ENCODE results near the gene BCL11A. TPM values are rescaled to one million over a fixed set of nuclear protein-coding genes. Genes with fewer than 3 reads are reported as not detected.

The BCL11A gene
- total and polyA plus RNA-seq, 2 of the 13 experiments (the other 11 are each of a cell fraction or from before 2014, with no cell fraction given): not detected

DNA sequence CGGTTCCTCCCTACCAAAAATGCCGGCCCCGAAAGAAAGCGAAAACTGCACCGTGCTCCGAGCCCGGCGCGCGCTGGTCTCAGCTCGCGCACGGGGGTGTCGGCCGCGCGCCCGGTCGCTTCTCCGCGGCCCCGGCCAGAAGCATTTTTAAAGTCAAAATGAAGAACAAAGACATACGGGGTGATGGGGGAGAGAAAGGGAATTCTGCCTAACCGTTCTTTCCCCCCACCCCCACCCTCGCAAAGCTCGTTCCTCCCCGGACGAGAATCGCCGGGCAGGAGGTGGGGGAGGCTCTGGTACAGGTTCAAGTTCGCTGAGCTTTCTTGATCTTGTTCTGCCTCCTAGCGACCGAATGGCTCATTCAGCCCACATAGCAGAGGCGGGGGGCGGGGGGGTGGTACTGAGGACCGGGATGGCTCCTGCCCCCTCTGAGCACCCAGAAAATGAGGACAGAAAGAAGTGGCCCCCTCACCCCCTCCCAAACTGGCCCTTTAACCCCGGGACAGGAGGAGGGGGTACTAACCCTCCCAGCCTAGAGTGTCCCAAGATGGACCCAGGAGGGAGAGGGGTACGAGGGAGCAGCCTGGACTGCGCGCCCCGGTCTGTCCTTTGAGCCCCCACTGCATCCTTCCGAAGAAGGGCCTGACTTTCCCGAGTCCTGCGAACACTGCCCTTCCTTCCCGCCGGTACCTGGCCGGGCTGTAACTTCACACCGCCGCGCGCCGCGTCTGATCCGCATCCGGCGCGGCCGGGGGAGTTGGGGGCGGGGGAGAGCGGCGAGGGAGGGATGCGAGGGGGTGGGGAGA, 3.1 kb downstream of the BCL11A start (continued):
- TF ChIP-seq, protein P1, sequence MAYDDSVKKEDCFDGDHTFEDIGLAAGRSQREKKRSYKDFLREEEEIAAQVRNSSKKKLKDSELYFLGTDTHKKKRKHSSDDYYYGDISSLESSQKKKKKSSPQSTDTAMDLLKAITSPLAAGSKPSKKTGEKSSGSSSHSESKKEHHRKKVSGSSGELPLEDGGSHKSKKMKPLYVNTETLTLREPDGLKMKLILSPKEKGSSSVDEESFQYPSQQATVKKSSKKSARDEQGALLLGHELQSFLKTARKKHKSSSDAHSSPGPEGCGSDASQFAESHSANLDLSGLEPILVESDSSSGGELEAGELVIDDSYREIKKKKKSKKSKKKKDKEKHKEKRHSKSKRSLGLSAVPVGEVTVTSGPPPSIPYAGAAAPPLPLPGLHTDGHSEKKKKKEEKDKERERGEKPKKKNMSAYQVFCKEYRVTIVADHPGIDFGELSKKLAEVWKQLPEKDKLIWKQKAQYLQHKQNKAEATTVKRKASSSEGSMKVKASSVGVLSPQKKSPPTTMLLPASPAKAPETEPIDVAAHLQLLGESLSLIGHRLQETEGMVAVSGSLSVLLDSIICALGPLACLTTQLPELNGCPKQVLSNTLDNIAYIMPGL (CRISPR knock-in tag; IDR thresholded peaks at IDR 0.05; ENCODE audit: borderline replicate concordance in 1 of 2, low read depth in 1 of 2): peak in 1 of 2 experiments; percentile 35; a peak in 1 of 4 replicates
- no peak for TF ChIP-seq TCF7 (IDR thresholded peaks at IDR 0.05; ENCODE audit: low read depth)
- TF ChIP-seq, protein P2, sequence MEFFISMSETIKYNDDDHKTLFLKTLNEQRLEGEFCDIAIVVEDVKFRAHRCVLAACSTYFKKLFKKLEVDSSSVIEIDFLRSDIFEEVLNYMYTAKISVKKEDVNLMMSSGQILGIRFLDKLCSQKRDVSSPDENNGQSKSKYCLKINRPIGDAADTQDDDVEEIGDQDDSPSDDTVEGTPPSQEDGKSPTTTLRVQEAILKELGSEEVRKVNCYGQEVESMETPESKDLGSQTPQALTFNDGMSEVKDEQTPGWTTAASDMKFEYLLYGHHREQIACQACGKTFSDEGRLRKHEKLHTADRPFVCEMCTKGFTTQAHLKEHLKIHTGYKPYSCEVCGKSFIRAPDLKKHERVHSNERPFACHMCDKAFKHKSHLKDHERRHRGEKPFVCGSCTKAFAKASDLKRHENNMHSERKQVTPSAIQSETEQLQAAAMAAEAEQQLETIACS (CRISPR knock-in tag; IDR thresholded peaks at IDR 0.05): peak; percentile 80
- TF ChIP-seq, protein P3, sequence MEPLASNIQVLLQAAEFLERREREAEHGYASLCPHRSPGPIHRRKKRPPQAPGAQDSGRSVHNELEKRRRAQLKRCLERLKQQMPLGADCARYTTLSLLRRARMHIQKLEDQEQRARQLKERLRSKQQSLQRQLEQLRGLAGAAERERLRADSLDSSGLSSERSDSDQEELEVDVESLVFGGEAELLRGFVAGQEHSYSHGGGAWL (CRISPR knock-in tag; IDR thresholded peaks at IDR 0.05): no peak
- TF ChIP-seq ZNF232 (CRISPR knock-in tag; IDR thresholded peaks at IDR 0.05; ENCODE audit: borderline replicate concordance): peak; percentile 49; the same call in 1 of the 2 replicates
- peak; percentile 21 for TF ChIP-seq HNRNPLL (IDR thresholded peaks at IDR 0.05; ENCODE audit: low read depth, low read length, poor library complexity, severe bottlenecking)
- 0 out of 2 replicates have a peak, but pooled peaks have one; percentile 4 for TF ChIP-seq HOXA5 (CRISPR knock-in tag; IDR thresholded peaks at IDR 0.05)
- TF ChIP-seq STAG1 (CRISPR knock-in tag; IDR thresholded peaks at IDR 0.05): peak; percentile 80
- 0 out of 2 replicates have a peak, but pooled peaks have one; percentile 29 for TF ChIP-seq MEIS2 (CRISPR knock-in tag; IDR thresholded peaks at IDR 0.05)
- 0 out of 2 replicates have a peak, but pooled peaks have one; percentile 27 for TF ChIP-seq GABPB1 (CRISPR knock-in tag; IDR thresholded peaks at IDR 0.05)
- TF ChIP-seq ASH2L (IDR thresholded peaks at IDR 0.05; ENCODE audit: insufficient read length, low read depth, low read length): peak; percentile 24
- 0 out of 2 replicates have a peak, but pooled peaks have one; percentile 28 for TF ChIP-seq MXD4 (CRISPR knock-in tag; IDR thresholded peaks at IDR 0.05)
- TF ChIP-seq, protein P4, sequence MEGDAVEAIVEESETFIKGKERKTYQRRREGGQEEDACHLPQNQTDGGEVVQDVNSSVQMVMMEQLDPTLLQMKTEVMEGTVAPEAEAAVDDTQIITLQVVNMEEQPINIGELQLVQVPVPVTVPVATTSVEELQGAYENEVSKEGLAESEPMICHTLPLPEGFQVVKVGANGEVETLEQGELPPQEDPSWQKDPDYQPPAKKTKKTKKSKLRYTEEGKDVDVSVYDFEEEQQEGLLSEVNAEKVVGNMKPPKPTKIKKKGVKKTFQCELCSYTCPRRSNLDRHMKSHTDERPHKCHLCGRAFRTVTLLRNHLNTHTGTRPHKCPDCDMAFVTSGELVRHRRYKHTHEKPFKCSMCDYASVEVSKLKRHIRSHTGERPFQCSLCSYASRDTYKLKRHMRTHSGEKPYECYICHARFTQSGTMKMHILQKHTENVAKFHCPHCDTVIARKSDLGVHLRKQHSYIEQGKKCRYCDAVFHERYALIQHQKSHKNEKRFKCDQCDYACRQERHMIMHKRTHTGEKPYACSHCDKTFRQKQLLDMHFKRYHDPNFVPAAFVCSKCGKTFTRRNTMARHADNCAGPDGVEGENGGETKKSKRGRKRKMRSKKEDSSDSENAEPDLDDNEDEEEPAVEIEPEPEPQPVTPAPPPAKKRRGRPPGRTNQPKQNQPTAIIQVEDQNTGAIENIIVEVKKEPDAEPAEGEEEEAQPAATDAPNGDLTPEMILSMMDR (CRISPR knock-in tag; IDR thresholded peaks at IDR 0.05): peak; percentile 79
- TF ChIP-seq SMC3 (IDR thresholded peaks at IDR 0.05; ENCODE audit: low read length): peak; percentile 51
- peak; percentile 19; the same call in 1 of the 2 replicates for TF ChIP-seq FOSL2 (CRISPR knock-in tag; IDR thresholded peaks at IDR 0.05)
- peak; percentile 6 for TF ChIP-seq XRCC5 (optimal IDR thresholded peaks at IDR 0.05; ENCODE audit: low read length)
- TF ChIP-seq KDM2A (CRISPR knock-in tag; IDR thresholded peaks at IDR 0.05; ENCODE audit: borderline replicate concordance, low read depth): peak; percentile 66
- TF ChIP-seq, protein P5, sequence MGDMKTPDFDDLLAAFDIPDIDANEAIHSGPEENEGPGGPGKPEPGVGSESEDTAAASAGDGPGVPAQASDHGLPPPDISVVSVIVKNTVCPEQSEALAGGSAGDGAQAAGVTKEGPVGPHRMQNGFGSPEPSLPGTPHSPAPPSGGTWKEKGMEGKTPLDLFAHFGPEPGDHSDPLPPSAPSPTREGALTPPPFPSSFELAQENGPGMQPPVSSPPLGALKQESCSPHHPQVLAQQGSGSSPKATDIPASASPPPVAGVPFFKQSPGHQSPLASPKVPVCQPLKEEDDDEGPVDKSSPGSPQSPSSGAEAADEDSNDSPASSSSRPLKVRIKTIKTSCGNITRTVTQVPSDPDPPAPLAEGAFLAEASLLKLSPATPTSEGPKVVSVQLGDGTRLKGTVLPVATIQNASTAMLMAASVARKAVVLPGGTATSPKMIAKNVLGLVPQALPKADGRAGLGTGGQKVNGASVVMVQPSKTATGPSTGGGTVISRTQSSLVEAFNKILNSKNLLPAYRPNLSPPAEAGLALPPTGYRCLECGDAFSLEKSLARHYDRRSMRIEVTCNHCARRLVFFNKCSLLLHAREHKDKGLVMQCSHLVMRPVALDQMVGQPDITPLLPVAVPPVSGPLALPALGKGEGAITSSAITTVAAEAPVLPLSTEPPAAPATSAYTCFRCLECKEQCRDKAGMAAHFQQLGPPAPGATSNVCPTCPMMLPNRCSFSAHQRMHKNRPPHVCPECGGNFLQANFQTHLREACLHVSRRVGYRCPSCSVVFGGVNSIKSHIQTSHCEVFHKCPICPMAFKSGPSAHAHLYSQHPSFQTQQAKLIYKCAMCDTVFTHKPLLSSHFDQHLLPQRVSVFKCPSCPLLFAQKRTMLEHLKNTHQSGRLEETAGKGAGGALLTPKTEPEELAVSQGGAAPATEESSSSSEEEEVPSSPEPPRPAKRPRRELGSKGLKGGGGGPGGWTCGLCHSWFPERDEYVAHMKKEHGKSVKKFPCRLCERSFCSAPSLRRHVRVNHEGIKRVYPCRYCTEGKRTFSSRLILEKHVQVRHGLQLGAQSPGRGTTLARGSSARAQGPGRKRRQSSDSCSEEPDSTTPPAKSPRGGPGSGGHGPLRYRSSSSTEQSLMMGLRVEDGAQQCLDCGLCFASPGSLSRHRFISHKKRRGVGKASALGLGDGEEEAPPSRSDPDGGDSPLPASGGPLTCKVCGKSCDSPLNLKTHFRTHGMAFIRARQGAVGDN (CRISPR knock-in tag; IDR thresholded peaks at IDR 0.05): peak; percentile 17; the same call in 1 of the 2 replicates
- TF ChIP-seq EZH2 (conservative IDR thresholded peaks at IDR 0.05; ENCODE audit: low read depth, low read length): peak; percentile 85; the same call in 1 of the 2 replicates

All from HepG2 (cell line).